CD4-positive, alpha-beta T cell treated with Interleukin-2 at 100 ng/mL for 4 hours (primary cell): ENCODE data around the gene CIAO3.

Experiments used
- DNase-seq: peaks from one replicate; pipeline ENCODE4 v3.0.0-alpha.2; 2020; ENCODE audit warnings: low spot score

Gene CIAO3

DNA sequence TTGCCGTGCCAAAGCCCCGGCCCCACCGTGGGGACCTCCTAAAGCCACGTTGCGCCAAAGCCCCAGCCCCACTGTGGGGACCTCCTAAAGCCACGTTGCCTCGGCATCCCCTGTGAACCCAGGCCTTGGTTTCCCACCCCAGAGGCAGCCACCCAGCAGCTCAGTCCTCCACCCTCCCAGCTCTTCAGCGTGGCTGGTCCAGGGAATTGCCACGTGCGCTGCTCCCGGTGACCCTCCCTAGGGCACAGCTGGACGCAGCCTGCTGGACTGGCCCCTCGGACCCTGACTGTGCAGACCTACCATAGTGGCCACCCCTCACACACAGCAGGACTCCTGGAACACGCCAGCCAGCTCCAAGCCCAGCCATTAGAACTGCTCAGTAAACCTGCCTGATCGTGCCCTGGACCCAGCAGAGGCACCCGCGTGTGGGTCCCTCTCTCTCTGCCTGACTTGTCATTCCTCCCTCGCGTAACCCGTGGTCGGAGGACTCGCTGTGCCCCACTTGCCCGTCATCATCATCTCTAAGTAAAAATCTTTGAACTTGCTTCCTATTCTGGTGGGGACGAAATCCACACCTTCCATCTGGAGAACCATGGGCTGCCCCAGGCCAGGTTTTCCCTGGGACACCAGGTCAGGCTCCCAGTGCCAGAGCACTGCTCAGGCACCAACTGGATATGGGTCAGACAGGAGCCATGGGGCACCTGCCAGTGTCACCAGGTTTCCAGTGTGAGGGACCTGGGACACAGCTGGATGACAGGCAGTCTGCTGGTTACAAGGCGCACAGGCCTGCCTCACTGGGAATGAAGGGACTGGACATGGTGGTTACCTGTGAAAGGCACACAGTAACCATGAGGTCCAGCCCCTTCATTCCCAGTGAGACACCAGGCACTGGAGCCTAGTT lies 5.6 kb downstream of the CIAO3 start:
- no peak for DNase-seq

- no peak for DNase-seq
Measured at GRCh38 chr16:734208-734980, 6.4 kb downstream of the CIAO3 start.

GRCh38 chr16:733382-734207 lies 7.2 kb downstream of the CIAO3 start:
- DNase-seq = no peak

DNA sequence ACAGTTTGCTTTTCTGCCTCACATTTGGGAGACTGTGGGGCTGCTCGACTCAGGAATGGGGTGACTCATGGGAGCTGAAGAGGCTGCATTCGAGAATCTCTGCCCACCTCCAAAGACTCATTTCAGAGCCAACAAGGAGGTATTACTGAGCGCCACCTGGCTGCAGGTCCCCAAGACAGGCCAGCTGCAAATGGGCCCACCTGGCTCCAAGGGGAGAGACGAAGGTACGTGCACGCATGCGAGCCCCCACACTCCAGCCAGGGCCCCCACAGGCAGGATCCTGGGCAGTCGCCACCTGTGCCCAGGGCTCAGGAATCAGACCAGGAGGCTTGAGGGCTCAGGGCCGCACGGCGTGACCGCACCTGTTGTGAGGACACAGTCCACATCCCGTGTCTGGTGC lies 7.9 kb downstream of the CIAO3 start:
- DNase-seq = no peak

DNA sequence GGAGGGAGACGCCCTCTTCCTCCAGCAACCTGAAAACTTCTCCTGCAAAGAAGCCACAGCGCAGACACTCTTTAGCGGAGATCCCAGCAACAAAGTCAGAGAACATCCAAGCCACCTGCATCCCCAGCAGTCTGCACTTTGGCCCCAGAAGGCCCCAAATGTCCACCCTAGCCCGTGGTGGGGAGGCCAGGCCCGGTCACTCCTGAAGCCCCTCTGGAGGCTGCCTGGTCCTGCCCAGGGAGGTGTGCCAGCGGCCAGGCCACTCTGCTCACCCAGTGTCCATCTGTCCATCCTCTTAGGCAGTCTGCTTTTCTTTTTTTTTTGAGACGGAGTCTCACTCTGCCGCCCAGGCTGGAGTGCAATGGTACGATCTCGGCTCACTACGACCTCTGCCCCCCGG lies 8.5 kb downstream of the CIAO3 start:
- no peak for DNase-seq

DNA sequence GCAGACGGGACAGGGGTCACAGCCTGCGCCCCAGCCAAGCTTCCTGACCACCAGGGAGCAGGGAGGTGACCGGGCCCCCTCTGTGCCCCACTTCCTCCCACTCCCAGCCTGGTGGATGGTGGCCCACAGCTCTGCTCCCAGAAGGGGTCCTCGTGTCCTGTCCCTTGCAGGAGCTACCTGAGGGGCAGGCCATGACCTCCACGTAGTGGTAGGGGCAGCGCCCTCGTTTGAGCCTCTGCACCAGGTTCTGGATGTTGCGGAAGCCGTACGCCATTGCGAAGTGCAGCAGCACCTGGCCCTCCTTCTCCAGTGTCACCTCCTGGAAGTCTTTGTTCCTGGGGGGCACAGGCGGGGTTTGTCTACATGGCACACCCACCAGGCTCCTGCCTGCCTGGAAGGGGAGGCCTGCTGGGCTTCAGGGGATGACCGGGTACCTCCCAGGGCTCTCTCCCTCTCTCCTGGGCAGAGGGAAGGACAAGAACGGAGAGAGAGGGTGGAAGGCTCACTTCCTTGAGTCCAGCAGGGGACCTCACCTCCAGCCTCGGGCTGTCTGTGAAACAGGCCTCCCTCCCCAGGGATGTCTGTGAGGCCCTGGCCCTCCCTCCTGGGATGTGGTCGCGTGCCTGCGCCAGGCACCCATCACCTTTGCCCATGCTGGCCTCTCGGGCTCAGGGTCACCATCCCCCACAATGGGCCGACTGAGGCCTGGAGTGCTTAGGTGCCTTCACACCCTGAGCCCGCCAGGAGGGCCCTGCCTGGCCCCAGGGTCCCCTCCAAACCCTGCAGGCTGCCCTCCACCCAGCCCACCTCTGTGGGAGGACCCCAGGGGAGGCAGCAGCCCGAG lies 9.9 kb downstream of the CIAO3 start:
- DNase-seq = no peak

- DNase-seq = no peak
Measured at GRCh38 chr16:729768-730665, 10.8 kb downstream of the CIAO3 start.

- no peak for DNase-seq
Measured at GRCh38 chr16:728890-729744, 11.7 kb downstream of the CIAO3 start.

- peak; percentile 57 for DNase-seq
Measured at GRCh38 chr16:728131-728889, 12.5 kb downstream of the CIAO3 start.

GRCh38 chr16:727291-727977 lies 13.4 kb downstream of the CIAO3 start:
- DNase-seq = no peak

DNA sequence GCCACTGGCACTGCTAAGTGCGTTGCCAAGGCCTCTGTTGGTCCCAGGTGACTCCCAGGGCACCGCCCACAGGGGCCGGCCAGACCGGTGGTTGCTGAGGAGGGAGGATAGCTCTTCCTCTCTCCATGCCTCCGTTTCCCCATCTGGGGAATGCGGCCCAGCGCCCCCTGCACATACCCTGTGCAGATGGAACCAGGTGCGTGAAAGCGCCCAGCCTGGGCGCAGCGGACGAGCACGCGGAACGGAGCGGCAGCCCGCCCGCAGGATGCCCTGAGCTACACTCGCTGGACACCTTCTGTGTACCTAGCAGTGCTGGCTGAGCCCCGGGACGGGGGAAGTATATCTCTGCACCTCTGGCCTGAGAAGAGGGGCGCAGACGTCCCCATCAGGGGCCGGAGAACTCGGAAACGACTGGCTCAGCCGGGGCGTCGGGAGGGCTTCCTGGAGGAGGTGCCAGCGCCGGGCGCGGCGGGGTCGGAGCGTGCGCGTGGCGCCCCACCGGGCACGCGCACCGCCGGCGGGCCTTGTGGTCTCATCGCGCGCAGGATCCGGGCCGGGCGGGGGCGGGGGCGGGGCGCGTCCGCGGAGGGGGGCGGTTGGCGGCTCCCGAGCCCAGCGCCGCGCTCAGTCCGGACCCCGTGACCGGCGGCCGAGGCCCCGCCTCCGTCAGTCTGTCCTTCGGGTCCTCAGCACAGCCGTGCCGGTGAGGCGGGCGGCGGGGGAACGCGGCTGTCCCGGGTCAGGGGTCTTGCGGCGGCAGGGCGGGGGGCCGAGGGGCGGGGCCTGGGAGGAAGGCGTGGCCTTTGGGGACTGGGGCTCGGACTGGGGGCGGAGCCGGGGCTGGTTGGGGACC lies 14.1 kb downstream of the CIAO3 start, which contains the start of the genes CCDC78 and HAGHL:
Gene CCDC78, minus strand, starts transcription at position 6 of the 853 bp plus-strand sequence. CDS start 76 bp downstream, outside the sequence.
Gene HAGHL, plus strand, starts transcription at position 669 of the 853 bp plus-strand sequence. CDS start 404 bp downstream, outside the sequence.
- peak; percentile 62 for DNase-seq

DNA sequence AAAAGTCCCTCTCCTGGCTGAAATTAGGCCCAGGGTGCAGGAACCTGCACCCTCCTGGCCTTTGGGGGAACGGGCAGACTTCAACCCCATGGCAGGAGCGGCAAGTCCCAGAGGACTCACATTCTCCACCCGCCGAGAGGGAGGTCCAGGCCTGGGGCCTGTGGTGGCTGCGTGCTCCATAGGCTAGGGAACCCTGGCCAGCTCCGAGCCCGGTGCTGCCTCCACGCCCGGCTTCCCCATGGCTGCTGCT lies 14.7 kb downstream of the CIAO3 start:
- DNase-seq = no peak

DNA sequence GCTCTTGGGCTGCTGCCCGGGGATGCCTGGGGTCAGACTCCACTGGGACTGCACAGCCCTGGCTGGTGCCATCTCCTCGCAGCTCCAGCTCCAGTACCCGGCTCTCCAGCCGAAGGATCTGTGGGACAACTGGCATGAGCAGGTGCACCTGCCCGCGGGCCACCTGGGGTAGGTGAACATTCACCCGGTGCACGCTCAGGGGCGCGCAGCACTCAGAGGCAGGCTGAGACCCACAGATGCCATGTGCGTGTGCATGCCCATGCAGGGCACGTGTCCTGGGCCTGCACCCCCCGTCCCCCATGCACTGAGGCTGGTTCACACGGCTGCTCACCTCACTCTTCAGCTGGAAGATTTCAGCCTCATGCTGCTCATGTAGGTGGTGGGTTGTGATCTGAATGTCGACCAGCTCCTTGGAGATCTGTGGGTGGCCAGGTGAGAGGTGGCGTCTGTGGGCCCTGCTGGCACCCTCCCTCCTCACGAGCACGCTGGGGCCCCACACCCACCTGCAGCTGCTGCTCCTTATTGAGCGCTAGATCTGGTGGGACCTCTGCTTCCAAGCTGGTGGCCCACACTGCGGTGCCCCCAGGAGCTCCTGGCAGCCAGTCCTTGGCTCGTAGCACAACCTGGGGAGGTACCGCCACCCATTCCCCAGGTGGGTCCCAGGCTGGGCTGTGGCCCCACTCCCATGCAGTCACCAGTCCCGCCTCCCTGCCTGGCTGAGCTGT lies 15.2 kb downstream of the CIAO3 start:
- DNase-seq = no peak

GRCh38 chr16:725041-725376 lies 15.8 kb downstream of the CIAO3 start:
- DNase-seq = no peak

GRCh38 chr16:724188-725040 lies 16.4 kb downstream of the CIAO3 start:
- no peak for DNase-seq

- no peak for DNase-seq
Measured at GRCh38 chr16:723695-724094, 17.1 kb downstream of the CIAO3 start.
